Fibroblast of mammary gland (primary cell): ENCODE measurements around the gene LCN2.

Experiments
- DNase-seq: peaks from one replicate; pipeline ENCODE4 v3.0.0-alpha.2; 2010; ENCODE audit warnings: low read depth
- H3K4me3 ChIP-seq: 2 replicates; pipeline ENCODE4 v1.5.1; 2011; ENCODE audit warnings: low read depth, mild to moderate bottlenecking, low read length, moderate library complexity; ENCODE audit not compliant: control insufficient read depth
- TF ChIP-seq, protein P1 (sequence below): conservative IDR thresholded peaks from 2 replicates; pipeline ENCODE4 v1.5.1; 2011; ENCODE audit warnings: low read depth, low read length, inconsistent platforms; ENCODE audit not compliant: control insufficient read depth, insufficient read depth

Gene LCN2

DNA sequence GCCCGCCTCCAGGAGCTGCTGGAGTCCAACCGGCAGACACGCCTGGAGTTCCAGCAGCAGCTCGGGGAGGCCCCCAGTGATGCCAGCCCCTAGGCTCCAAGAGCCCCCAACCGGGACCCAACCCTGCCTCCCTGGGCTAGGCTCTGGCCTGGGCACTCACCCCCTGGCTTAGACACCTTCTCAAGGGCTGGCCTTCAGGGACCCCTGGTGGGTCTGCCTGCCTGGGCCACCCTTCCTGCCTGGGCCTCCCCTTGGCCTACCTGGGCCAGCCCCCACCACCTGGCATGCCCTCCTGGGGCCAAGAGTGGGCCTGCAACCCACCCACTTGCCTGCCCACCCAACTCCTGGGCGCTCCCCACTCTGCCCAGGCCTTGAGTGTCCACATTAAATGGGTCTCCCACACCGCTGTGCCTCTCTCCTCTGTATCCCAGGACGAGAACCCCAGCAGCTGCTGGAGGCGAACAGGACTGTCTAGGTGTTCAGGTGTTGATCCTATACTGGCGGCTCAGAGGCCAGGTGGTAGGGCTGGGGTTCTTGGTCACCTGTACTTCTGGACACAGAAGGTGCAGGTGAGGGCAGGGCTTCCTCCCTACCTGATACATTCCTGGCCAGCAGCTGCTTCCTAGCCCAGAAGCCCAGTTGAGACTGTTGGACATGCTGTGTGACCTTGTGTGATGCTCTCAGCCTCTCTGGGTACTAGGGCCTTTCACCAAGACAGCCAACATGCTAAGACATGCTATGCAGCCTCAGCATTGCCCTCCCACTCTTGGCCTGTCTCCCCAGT is 14.5 kb downstream of the LCN2 start:
- no peak overlapping the region for H3K4me3 ChIP-seq
- no peak for DNase-seq

DNA sequence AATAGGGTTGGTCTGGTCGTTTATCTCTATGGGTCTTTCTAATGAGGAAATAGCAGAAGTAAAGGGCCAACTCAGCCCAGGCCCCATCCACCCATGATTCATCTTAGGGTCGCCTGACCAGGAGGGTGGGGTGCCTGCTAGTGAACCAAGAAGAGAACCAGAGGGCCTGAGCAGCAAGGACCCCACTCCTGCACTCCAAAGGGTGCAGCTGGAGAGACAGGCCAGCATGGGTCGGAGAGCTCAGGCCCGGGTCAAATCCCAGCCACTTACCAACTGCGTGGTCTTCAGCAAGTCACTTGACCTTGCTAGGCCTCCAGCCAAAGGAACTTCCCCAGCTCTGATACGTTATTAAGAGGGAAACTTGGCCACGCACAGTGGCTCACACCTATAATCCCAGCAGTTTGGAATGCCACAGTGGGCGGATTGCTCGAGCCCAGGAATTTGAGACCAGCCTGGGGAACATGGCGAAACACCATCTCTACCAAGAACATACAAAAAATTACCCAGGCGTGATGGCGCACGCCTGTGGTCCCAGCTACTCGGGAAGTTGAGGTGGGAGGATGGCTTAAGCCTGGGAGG is 15.1 kb downstream of the LCN2 start:
- DNase-seq: peak; percentile 15
- TF ChIP-seq, protein P1, sequence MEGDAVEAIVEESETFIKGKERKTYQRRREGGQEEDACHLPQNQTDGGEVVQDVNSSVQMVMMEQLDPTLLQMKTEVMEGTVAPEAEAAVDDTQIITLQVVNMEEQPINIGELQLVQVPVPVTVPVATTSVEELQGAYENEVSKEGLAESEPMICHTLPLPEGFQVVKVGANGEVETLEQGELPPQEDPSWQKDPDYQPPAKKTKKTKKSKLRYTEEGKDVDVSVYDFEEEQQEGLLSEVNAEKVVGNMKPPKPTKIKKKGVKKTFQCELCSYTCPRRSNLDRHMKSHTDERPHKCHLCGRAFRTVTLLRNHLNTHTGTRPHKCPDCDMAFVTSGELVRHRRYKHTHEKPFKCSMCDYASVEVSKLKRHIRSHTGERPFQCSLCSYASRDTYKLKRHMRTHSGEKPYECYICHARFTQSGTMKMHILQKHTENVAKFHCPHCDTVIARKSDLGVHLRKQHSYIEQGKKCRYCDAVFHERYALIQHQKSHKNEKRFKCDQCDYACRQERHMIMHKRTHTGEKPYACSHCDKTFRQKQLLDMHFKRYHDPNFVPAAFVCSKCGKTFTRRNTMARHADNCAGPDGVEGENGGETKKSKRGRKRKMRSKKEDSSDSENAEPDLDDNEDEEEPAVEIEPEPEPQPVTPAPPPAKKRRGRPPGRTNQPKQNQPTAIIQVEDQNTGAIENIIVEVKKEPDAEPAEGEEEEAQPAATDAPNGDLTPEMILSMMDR: no peak
- no peak overlapping the region for H3K4me3 ChIP-seq

More for the DNA sequence above, 14.5 kb downstream of the LCN2 start:
- TF ChIP-seq, protein P1: no peak

DNA sequence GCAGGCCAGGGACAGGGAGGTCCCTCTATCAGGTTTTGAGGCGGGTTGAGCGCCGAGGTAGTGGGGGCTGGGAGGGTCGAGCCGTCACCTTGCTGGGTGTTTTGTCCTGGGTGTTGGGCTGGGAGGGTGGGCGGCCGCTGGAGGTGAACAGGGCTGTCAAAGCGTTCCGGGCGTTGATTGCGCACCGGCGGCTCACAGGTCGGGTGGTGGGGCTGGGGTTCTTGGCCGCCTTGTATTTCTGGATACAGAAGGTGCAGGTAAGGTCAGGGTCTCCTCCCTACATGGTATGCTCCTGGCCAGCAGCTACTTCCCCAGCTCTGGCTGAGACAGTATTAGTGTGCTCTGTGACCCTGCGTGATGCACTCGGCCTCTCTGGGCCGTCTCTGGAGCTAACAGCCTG is 16.9 kb downstream of the LCN2 start:
- no peak for DNase-seq
- TF ChIP-seq, protein P1: no peak

DNA sequence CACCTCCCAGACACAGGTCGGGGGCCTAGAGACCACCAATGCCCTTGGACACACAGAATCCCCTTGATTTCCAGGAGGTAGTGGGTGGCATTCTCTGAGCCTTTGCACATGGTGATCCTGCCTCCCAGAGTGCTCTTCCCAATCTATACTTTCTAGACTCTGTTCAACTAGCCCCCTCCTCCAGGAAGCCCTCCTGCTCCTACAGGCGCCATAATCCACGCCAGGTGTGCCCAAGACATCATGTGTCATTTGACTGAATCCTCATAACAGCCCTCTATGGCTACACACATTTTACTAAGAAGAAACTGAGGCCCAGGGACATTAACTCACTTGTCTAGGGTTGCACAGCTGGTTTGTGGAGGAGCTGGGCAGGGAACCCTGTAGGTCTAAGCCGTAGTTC is 18.0 kb downstream of the LCN2 start:
- H3K4me3 ChIP-seq: no peak overlapping the region
- no peak for DNase-seq
- TF ChIP-seq, protein P1: no peak

More for the DNA sequence above, 16.9 kb downstream of the LCN2 start:
- H3K4me3 ChIP-seq: no peak overlapping the region

DNA sequence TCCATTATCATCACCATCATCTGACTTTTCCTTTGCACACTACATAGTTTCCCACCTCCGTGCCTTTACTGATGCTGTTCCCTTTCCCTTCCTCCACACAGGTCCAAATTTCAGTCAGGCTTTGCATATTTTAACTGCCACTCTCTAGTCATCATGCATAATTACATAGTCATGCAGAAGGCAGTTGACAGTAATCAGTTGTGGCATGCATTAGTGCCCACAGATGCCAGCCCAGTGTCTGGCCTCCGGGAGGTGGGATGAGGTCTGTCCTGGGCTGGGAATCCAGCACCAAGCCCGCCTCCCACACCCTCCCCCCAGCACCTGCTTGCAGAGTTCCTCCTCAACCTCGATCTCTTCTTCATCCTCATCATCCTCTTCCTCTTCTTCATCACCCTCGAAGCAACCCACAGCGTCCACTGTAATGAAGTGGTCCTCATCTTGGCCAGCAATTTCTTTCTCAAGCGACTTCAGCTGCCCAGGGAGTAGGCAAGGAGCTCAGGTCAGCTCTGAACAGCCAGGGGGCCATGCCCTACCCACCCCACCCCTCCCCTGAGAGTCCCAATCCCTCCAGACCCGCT is 19.6 kb downstream of the LCN2 start:
- DNase-seq: no peak
- TF ChIP-seq, protein P1: no peak
- H3K4me3 ChIP-seq: no peak overlapping the region

GRCh38 chr9:128169492-128169891 is 20.2 kb downstream of the LCN2 start:
- TF ChIP-seq, protein P1: no peak
- no peak overlapping the region for H3K4me3 ChIP-seq
- DNase-seq: no peak
